Left ventricle myocardium inferior (tissue), 1 donor: Measurements from ENCODE around the gene ACTR3. TPM values are rescaled to one million over a fixed set of nuclear protein-coding genes. Genes with fewer than 3 reads are reported as not detected.
"Not testable (repeated sequence)": the region's sequence is repeated elsewhere in the genome, so short reads cannot be mapped to it uniquely, and the experiment has no call there.

Experiments used
- DNase-seq: peaks from one replicate; pipeline ENCODE4 v3.0.0-alpha.2; 2020
- H3K27ac ChIP-seq: fragments of 200-600 bp; replicated peaks from 2 replicates; pipeline ENCODE4 v1.8.0; 2021
- H3K27me3 ChIP-seq: fragments of 200-600 bp; 2 replicates; pipeline ENCODE4 v1.8.0; 2021; ENCODE audit warnings: low read depth
- H3K36me3 ChIP-seq: fragments of 200-600 bp; 2 replicates; pipeline ENCODE4 v1.8.0; 2021
- H3K4me1 ChIP-seq: fragments of 200-600 bp; 2 replicates; pipeline ENCODE4 v1.8.0; 2021
- H3K4me3 ChIP-seq: fragments of 200-600 bp; 2 replicates; pipeline ENCODE4 v1.8.0; 2021; ENCODE audit warnings: mild to moderate bottlenecking, moderate library complexity
- H3K9me3 ChIP-seq: fragments of 200-600 bp; replicated peaks from 2 replicates; pipeline ENCODE4 v1.8.0; 2021
- CTCF ChIP-seq: fragments of 200-600 bp; IDR thresholded peaks from 2 replicates; pipeline ENCODE4 v1.8.0; 2021; ENCODE audit warnings: antibody characterized with exemption, mild to moderate bottlenecking, borderline replicate concordance
- intact Hi-C: fragments of 100-400 bp; cut with micrococcal nuclease; formaldehyde crosslinking; loops from one replicate; pipeline ENCODE4 v1.11.0; 2022
- total RNA-seq: library from RNA; stranded (reverse); fragmentation: NEBNext Ultra II Directional; extraction: Animal tissue kit (Norgen Biotek cat#: 25700); gene quantifications from one replicate; pipeline ENCODE4 v1.2.1, GENCODE V29; 2021
- donor health status: DM: no; HTN: yes; CAD: no; lungs with severe emphysema.

The ACTR3 gene
- total RNA-seq, 1 donor from 2014 or later = 108 TPM

GRCh38 chr2:113937501-113937900 is 47.6 kb downstream of the ACTR3 start:
- Histone ChIP-seq H3K4me1 (peaks cover 1% of the 10 kb centered on the region), H3K27me3 (no peaks in the 10 kb centered on the region), H3K36me3 (peaks cover 90% of the 10 kb centered on the region), H3K4me3 (no peak overlapping the region), H3K9me3 (peaks cover 15% of the 10 kb centered on the region), H3K27ac (no peak overlapping the region)
- no peak for DNase-seq
- TF ChIP-seq CTCF = no peak
- intact Hi-C loops = no loop called here

DNA sequence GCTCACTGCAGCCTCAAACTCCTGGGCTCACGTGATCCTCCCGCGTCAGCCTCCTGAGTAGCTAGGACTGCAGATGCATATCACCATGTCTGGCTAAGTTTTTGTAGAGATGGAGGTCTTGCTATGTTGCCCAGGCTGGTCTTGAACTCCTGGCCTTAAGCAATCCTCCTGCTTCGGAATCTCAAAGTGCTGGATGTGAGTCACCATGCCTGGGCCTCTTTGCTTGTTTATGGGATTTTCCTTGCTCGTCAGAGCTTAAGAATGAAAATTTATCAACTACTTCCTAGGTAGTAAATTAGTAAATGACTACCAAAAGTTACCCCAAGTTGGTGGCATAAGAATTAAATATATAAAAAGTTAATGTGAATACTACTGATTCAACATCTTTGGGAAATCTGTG is 51.0 kb downstream of the ACTR3 start:
- H3K36me3 ChIP-seq = peaks cover 95% of the 10 kb centered on the region
- TF ChIP-seq CTCF = no peak
- intact Hi-C loops = no loop called here
- no peaks in the 10 kb centered on the region for H3K27me3 ChIP-seq
- no peaks in the 10 kb centered on the region for H3K4me1 ChIP-seq
- no peak overlapping the region for H3K27ac ChIP-seq
- DNase-seq = no peak
- no peak overlapping the region for H3K4me3 ChIP-seq
- peaks cover 15% of the 10 kb centered on the region for H3K9me3 ChIP-seq

GRCh38 chr2:113945784-113946183 is 55.9 kb downstream of the ACTR3 start:
- H3K36me3 ChIP-seq = peaks cover 98% of the 10 kb centered on the region
- DNase-seq, H3K27me3 ChIP-seq, H3K4me1 ChIP-seq, intact Hi-C loops, H3K9me3 ChIP-seq, H3K27ac ChIP-seq, H3K4me3 ChIP-seq: not testable (repeated sequence)

- DNase-seq, H3K27me3 ChIP-seq, H3K4me1 ChIP-seq, intact Hi-C loops, H3K27ac ChIP-seq, H3K4me3 ChIP-seq, H3K9me3 ChIP-seq: not testable (repeated sequence)
- H3K36me3 ChIP-seq = peaks cover 94% of the 10 kb centered on the region
Measured at GRCh38 chr2:113950906-113951305, 61.0 kb downstream of the ACTR3 start.

DNA sequence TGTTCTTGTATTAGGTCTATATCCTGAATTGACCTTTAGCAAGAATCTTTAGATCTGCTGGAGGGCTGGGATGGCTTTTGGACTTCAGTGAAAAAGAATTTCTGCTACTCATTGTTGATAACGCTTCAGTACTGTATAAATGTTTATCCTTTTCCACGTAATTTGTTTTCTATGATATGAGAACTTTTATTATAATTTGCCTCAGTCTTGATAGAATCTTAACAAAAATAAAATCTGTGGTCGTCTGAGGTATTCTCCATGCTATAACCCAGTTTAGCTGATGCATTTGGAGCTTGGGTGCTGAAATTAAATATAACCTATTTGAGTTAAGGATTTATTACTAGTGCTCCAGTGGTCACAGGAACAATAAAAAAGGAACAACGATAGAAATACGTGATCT is 71.1 kb downstream of the ACTR3 start:
- H3K4me1 ChIP-seq = peaks cover 4% of the 10 kb centered on the region
- peaks cover 31% of the 10 kb centered on the region for H3K36me3 ChIP-seq
- intact Hi-C loops = no loop called here

GRCh38 chr2:113962692-113963480 is 73.0 kb downstream of the ACTR3 start:
- intact Hi-C loops = no loop called here
- Histone ChIP-seq H3K4me3 (no peak overlapping the region), H3K27ac (no peak overlapping the region), H3K4me1 (peaks cover 19% of the 10 kb centered on the region), H3K27me3 (no peaks in the 10 kb centered on the region), H3K9me3 (no peaks in the 10 kb centered on the region), H3K36me3 (peaks cover 22% of the 10 kb centered on the region)
- DNase-seq = no peak
- TF ChIP-seq CTCF = no peak

More for the DNA sequence above, 71.1 kb downstream of the ACTR3 start:
- Histone ChIP-seq H3K9me3 (no peaks in the 10 kb centered on the region), H3K27ac (no peak overlapping the region), H3K27me3 (no peaks in the 10 kb centered on the region), H3K4me3 (no peak overlapping the region)
- TF ChIP-seq CTCF = no peak
- DNase-seq = no peak
